HG02938 (cell line): ENCODE data around the gene ING1.
"Not testable (repeated sequence)": the region's sequence is repeated elsewhere in the genome, so short reads cannot be mapped to it uniquely, and the experiment has no call there.

ENCODE experiments used
- ATAC-seq: cut with Tn5 transposase; IDR thresholded peaks from one replicate; pipeline ENCODE4 v1.9.1; 2021; ENCODE audit warnings: mild to moderate bottlenecking, moderate library complexity; ENCODE audit not compliant: unreplicated experiment

Gene ING1, protein sequence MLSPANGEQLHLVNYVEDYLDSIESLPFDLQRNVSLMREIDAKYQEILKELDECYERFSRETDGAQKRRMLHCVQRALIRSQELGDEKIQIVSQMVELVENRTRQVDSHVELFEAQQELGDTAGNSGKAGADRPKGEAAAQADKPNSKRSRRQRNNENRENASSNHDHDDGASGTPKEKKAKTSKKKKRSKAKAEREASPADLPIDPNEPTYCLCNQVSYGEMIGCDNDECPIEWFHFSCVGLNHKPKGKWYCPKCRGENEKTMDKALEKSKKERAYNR

DNA sequence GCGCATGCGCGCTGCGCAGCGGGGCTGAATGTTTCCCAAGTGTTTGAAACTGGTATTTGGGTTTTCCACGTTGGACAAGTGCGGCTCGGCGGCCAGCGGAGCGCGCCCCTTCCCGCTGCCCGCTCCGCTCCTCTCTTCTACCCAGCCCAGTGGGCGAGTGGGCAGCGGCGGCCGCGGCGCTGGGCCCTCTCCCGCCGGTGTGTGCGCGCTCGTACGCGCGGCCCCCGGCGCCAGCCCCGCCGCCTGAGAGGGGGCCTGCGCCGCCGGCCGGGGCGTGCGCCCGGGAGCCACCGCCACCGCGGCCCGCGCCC, at the start of gene ING1:
TSS of gene ING1 (plus strand) at position 59 of the 311 bp plus-strand sequence. CDS start 450 bp downstream, outside the sequence.
- no peak for ATAC-seq

DNA sequence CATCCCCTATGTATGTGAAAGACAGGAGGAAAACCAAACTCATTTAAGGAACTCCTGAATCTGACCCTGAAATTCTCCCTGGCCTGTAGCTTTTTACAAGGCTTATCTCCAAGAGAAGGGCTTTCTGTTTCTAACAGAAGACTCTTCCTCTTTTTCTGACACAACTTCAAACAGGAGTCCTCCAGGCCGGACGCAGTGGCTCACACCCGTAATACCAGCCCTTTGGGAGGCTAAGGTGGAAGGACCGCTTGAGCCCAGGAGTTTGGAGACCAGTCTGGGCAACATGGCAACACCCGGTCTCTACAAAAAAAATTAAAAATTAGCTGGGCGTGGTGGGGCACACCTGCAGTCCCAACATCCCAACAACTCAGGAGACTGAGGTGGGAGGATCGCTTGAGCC, 49.5 kb upstream of the ING1 start:
- no peak for ATAC-seq

DNA sequence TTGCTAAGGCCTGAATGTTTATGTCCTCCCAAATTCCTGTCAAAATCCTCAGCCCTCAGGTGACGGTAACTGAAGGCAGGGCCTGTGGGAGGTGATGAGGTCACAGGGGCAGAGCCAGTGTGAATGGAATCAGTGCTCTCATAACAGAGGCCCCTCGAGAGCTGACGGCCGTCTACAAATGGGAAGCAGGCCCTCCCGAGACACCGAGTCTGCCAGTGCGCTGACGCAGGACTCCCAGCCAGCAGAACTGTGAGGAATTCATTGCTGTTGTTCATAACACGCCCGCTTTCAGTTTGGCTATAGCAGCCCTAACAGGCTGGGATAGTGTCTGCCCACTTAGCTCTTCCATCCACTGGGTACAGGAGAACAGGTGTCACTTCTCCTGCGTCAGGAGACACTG, 48.8 kb upstream of the ING1 start:
- no peak for ATAC-seq

DNA sequence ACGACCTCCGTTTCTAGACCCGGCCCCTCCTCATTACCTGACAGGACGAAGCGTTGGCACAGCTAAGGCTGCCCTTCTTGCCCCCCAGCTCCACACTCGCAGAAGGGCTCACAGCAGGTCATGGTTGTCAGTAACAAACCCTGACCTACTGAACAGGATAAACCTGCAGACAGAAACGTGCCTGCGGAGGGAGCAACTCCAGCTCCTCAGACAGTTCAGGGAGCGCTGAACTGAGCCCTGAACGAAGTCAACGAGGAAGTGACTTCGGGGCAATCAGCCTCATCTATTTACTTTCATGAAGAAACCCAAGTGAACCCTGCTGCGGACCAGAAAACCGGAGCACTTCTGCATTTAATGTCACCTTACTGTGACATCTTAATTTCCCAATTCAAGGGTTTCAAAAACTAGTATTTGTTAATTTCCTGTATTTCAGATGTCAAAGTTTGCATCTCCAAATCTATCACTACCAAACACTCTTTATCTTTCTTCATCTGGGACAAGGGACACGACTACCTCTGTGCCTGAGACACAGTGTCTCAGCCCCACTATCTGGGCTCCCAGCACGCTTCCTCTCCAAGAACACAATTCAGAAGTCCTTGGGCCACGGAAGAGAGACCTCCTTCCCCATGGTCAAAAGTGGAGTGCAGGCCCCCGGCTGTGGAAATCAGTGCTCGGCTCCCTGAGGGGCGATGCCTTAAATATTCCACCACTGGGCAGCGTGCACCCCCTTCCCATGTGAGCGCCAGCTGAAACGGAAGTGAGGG, 47.8 kb upstream of the ING1 start:
- ATAC-seq: no peak

DNA sequence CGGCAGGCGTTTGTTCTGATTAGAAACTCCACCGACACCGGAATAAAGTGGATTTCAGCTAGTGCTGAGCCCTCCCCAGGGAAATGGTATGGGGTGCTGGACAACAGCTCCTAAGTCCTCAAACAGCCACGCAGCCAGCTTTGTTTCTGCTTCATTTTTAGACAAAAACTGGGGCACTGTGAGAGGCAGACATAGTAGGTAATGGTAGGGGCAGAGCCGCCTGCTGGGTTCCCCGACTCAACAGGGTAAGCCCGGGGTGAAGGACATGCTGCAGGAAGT, 47.3 kb upstream of the ING1 start:
- ATAC-seq: no peak

DNA sequence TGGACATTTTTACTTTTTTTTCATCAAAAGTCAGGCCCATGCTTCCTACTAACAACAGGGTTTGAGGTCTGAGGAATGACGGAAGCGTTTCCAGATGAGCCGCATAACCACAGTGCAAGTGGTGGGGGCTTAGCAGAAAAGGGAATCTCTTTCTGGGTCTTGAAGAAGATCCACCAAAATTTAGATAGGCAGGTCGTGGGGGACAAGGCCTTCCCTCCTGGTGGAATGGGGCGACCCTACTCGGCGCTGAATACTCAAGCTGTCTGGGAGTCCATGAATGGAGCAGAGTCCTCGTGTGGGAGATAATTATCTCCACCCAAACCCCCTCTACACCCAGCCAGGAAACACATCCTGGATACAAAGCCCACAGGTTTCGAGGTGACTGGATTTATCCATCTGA, 44.5 kb upstream of the ING1 start:
- ATAC-seq: no peak

DNA sequence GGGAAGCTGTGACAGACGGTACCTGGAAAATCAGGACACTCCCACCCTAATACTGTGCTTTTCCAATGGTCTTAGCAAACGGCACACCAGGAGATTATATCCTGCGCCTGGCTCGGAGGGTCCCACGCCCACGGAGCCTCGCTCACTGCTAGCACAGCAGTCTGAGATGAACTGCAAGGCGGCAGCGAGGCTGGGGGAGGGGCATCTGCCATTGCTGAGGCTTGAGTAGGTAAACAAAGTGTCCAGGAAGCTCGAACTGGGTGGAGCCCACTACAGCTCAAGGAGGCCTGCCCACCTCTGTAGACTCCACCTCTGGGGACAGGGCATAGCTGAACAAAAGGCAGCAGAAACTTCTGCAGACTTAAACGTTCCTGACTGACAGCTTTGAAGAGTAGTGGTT, 43.7 kb upstream of the ING1 start:
- ATAC-seq: not testable (repeated sequence)

DNA sequence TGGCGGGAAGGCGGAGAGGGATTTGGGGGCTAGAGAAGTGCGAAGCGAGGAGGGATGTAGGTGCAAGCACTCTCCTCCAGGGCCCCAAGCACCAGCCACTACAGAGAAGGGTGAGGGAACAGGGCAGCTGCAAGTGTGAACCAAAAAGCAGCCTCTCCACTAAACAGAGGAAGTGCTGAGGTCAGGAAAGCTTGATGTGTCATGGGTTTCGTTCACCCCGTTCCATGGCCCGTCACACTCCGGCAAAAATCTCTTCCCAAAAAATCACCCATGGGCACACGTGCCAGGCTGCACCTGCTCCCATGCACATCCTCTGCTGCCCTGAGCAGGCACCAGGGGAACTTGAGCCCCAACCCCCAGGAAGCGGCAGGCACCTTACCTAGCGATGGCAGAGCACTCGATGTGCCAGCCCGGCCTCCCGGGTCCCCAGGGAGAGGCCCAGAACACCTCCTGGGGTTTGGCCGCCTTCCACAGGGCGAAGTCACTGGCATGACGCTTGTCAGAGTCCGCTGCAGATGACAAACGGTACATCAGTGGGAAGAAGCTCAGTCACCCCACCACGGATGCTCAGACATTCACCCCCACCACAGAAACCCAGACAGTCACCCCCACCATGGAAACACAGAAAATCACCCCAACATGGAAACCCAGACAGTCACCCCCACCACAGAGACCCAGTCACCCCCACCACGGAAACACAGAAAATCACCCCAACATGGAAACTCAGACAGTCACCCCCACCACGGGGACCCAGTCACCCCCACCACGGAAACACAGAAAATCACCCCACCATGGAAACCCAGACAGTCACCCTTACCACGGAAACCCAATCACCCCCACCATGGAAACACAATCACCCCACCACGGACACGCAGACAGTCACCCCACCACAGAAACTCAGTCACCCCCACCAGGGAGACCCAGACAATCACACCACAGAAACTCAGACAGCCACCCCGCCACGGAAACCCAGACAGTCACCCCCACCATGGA, 36.6 kb upstream of the ING1 start:
- peak; percentile 64 for ATAC-seq

DNA sequence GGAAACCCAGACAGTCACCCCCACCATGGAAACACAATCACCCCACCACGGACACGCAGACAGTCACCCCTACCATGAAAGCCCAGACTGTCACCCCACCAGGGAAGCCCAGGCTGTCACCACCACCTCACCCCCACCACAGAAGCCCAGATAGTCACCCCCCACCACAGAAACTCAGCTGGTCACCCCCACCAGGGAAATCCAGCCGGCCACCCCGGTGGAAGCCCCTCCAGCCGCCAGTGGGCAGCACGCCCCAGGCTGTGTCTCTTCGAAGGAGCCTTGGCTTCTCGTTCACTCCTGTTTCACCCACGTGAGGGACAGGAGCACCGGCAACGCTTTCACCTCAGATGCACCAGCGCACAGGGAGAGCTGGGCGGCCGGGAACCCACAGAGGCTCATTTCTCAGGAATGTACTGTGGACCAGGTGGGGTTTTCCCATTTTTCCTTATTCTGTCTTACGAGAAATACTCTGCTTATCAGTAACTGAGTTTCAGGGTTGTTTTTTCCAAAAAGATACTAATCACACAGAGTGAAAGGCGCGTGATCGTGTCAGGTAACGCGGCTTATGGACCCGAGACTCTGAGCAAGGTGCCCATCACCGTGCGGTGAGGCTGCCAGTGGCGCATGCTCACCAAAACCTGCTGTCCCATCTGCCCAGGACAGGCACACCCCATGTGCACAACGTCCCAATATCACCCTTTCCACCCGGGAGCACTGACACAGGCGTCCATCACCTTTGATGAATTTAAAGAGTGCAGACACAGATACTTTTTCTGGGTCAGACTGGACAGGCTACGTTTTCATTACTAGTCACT, 35.6 kb upstream of the ING1 start:
- ATAC-seq: no peak

DNA sequence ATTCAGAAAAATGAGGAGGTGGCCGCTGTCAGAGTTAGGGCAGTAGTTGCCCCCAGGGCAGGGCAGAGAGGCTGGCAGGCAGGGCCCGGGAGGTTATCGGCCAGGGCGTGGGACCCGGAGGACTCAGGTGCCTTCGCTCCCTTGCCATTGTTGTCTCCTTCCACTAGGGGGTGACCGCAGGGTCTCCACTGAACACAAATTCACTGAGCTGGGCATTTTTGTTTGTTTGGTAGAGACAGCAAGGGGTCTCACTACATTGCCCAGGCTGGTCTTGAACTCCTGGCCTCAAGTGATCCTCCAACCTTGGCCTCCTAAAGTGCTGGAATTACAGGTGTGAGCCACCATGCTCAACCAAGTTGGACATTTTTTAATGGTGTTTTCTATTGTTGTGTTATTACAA, 32.6 kb upstream of the ING1 start:
- ATAC-seq: no peak

DNA sequence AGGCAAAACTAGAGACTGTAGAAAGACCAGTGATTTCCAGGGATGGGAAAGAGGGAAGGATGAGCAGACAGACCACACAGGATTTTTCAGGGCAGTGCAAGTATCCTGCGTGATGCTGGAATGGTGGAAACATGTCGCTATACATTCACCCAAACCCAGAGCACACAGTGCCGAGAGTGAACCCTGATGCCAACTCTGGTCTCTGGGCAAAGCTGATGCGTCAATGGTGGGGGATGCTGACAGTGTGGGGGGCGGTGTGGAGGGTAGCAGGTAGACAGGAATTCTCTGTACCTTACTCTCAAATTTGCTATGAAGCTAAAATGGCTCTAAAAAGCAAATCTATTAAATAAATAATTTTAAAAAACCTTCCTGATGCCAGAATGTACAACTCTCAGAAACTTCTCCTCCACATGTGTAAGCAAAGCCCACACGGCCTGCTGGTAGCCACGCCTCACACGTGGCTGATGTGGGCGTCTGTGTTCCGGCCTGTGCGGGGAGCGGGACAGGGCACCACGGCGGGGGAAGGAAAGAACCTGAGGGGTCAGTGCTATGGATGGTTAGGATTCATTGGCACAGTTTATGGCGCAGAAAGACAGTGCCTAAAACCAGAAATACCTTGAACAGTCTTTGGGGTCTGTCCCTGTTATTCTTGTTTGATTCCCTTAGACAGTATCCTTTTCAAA, 31.5 kb upstream of the ING1 start:
- no peak for ATAC-seq

DNA sequence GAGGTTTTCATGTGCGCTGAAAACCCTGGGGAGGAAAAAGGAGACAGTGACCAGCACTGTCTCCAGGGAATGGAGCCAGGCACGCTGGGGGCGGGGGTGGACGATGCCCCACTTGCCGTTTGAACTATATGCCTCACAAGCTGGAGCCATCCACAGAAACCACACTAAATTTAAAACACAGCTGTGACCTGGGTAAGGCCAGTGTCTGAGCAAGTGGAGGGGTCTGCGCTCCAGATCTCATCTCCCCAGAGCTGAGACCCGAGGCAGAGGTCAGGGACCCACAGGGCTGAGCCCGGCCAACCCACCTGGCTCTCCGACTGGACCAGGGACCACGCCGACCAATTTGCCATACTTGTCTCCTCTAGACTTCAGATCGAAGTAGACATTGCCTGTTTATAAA, 30.8 kb upstream of the ING1 start:
- ATAC-seq: no peak

DNA sequence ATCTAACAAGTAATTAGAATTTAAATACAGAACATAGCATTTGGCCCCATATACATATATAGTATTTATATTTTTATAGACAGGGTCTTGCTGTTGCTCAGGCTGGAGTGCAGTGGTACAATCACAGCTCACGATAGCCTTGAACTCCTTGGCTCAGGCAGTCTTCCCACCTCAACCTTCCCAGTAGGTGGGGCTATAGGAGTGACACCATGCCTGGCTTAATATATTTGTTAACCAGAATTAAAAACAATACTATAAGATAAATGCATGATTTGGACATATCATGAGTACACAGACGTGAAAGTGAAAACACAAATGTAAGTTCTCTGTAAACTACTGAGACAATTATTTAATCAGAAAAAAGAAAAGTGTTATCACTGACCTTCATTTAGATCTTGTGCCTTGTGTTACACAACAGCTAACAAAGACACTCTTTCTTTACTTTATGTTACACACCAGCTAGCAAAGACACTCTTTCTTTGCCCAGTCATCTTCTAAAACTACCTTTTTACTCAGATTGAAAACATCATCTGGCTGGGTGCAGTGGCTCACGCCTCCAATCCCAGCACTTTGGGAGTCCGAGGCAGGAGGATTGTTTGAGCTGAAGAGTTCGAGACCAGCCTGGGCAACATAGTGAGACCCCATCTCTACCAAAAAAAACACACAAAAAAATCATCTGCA, 30.2 kb upstream of the ING1 start:
- ATAC-seq: no peak

DNA sequence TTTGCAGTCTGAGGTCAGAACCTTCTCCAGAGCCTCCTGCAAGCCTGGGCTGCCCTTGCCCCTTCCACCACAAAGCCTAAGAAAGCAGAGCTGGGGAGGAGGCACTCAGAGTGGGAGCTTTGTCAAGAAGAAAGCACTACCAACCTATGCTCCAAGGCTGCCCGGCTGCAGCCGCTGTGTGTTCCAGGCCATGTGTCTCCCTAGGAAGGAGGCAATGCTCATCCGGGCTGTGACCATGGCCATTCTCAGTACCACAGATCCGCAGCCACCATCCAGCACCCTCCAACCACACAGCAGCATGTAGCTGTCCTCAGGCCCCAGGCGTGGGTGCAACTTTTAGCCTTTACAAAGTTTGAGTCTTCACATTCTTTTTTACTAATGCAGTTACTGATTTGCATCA, 29.6 kb upstream of the ING1 start:
- ATAC-seq: no peak

DNA sequence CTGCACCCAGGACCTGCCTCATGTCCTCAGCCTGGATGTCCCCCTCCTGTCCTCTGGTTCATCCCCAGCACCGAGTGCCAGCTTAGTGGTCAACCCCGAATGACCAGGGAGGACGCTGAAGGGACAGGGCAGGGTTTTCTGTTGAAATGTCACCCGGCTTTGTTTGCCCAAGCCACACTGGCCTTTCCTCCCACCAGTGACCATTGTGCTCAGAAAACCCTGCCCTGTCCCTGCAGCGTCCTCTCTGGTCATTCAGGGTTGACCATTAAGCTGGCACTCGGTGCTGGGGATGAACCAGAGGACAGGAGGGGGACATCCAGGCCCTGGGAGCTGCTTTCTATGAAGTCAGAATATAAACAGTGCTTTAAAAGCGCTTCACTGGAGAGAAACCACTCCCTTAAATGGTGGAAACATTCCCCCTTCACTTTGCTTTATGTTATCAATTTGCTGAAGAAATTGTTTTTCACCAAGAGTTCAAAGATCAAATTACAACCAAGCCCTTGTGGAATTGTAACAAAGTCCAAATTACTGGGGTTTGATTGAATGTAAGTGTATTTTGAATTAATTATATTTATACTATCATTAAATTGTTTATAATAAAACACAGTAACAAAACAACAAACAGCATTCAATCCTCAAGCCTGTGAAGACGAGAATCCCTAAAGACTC, 29.0 kb upstream of the ING1 start:
- ATAC-seq: no peak

DNA sequence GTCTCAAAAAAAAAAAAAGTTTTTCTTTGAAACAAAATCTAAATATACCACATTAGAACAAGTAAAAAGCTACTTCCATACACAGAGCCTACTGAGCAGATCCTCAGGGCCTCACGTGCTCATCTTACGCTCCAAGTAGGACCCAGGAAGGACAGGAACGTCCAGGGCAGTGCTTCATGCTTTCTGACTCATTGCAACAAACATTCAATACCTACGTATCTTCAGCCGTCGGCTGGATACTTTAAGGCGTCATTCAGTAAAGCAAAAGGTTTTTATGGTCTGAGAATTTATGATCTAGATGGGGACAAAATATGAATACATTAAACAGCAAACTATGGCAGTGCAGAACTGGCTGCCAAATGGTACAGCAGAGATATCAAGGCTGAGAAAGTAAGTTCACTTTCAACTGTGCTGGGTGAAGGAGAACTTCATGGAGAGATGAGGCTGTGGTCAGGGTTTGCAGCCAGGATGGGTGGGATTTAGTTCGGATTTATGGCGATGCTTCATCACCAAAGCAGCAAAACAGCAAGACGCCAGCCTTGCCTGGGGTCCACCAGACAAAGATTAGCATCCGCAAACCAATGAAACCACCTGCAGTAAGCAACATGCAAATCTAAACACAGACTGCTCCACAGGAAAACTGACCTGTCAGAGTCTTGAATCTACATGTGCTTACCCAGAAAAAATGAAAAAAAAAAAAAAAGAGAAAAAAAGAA, 28.0 kb upstream of the ING1 start:
- no peak for ATAC-seq

DNA sequence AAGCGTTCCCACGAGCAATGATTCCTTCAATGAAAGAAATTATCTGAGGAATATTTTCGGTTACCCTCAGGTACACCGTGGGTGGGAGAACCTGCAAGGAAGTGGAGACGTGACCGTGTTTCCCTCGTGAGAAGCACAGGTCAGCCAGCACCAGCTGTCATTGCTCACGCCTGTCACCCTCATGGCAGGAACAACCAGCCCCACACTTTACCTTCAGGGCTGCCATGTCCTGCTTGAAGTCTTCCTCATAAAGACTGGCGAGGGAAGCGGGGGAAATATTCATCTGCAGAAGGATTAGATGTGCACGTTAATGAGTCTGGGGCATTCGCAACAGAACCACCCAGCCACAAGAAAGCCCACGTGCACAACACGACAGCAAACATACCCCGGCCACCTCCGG, 25.8 kb upstream of the ING1 start:
- no peak for ATAC-seq

DNA sequence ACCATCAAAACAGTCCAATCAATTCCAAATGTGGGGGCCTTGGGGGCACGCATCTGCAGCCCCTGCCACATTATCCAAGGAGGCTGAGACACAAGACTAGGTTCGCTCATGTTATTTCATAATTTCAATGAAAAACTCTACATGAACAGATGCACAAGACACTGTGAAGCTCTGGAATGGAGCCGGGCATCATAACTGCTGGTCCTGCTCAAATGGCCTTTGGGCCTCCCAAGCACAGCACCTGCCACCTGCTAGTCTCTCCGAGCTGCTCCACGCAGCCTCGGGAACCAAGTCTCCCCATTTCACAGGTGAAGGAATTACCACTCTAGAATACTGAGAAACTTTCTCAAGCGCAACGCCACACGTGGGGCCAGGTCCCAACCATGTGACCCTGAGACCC, 24.5 kb upstream of the ING1 start:
- no peak for ATAC-seq

DNA sequence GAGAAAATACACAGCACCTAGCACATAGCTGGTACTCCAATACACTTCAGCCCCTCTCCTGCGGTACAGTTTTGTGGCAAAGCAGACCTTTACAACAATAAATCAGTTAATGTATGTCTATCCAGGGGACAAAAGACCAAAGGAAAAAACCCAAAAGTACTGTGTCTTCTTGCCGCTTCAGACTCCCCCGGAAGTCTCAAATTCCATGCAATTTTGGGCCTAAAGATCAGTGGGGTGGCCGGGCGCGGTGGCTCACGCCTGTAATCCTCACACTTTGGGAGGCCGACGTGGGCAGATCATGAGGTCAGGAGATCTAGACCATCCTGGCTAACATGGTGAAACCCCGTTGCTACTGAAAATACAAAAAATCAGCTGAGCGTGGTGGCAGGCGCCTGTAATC, 23.8 kb upstream of the ING1 start:
- no peak for ATAC-seq
